Astrocyte of the spinal cord (primary cell): ENCODE data around the gene CPEB3.

Experiments used
- DNase-seq: peaks from one replicate; pipeline ENCODE4 v3.0.0; 2011; ENCODE audit warnings: low read depth, low spot score
- H3K4me3 ChIP-seq: 2 replicates; pipeline ENCODE4 v1.5.1; 2011; ENCODE audit warnings: low read depth, mild to moderate bottlenecking, low read length, moderate library complexity
- in situ Hi-C: cut with HindIII; loops from 2 replicates; pipeline ENCODE4 v1.10.0; 2017; ENCODE audit warnings: low sequenced_read_pairs
- TF ChIP-seq, protein P1 (sequence below): IDR thresholded peaks from 2 replicates; pipeline ENCODE4 v1.5.1; 2012; ENCODE audit warnings: low read depth, mild to moderate bottlenecking, low read length, inconsistent platforms

CPEB3 gene

DNA sequence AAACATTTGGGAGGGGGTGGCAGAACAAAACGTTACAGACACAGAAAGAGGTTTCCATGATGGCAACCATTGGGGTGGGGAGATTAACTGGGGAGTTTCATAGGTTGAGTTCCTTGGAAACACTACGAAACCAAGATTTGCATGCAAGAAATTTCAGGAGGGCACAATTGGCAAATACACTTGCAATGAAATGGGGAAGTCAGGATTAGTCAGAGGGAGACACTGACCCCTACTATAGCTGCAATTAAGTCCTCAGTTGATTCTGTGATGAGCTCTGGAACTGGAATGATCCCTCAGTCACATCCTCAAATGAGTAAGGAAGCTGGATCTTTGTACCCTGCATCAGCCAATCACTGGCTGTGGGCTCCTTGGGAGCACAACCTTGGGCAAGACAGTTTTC, 22.1 kb downstream of the CPEB3 start:
- H3K4me3 ChIP-seq: no peak overlapping the region
- in situ Hi-C loops: no loop called here
- TF ChIP-seq, protein P1, sequence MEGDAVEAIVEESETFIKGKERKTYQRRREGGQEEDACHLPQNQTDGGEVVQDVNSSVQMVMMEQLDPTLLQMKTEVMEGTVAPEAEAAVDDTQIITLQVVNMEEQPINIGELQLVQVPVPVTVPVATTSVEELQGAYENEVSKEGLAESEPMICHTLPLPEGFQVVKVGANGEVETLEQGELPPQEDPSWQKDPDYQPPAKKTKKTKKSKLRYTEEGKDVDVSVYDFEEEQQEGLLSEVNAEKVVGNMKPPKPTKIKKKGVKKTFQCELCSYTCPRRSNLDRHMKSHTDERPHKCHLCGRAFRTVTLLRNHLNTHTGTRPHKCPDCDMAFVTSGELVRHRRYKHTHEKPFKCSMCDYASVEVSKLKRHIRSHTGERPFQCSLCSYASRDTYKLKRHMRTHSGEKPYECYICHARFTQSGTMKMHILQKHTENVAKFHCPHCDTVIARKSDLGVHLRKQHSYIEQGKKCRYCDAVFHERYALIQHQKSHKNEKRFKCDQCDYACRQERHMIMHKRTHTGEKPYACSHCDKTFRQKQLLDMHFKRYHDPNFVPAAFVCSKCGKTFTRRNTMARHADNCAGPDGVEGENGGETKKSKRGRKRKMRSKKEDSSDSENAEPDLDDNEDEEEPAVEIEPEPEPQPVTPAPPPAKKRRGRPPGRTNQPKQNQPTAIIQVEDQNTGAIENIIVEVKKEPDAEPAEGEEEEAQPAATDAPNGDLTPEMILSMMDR: no peak
- no peak for DNase-seq

DNA sequence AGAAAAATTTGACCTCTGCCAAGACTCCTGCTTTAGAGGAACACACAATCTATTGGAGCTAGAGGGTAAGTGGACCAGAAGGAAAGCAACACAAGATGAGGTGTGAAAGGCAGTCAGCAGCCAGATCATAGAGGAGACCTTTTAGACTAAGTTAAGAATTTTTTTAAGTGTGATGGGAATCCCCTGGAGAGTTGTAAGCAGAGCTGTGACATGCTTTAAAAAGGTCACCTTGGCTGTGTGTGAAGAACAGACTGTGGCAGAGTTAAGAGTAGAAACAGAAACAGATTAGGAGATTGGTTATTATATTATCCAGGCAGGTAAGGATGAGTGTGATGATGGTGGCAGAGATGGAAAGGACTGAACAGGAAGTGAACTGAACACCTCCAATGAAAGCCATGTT, 23.5 kb downstream of the CPEB3 start:
- H3K4me3 ChIP-seq: no peak overlapping the region
- DNase-seq: no peak
- TF ChIP-seq, protein P1: no peak
- in situ Hi-C loops: no loop called here

DNA sequence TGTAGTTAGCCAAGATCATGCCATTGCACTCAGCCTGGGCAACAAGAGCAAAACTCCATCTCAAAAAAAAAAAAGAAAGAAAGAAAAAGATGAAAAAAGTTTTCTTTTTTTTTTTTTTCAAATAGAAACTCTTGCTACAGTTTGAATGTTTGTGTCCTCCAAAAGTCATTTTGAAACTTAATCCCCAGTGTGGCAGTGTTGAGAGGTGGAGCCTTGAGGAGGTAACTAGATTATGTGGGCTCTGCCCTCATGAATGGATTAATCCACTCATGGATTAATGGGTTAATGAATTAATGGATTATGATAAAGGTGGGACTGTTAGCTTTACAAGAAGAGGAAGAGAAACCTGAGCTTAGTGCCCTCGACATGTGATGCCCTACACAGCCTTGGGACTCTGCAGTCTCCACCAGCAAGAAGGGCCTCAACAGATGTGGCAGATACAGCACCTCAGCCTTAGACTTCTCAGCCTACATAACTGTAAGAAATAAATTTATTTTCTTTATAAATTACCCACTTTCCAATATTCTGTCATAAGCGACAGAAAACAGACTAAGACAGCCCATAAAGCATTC, 25.1 kb downstream of the CPEB3 start:
- in situ Hi-C loops: no loop called here
- TF ChIP-seq, protein P1: no peak
- H3K4me3 ChIP-seq: no peak overlapping the region
- no peak for DNase-seq

DNA sequence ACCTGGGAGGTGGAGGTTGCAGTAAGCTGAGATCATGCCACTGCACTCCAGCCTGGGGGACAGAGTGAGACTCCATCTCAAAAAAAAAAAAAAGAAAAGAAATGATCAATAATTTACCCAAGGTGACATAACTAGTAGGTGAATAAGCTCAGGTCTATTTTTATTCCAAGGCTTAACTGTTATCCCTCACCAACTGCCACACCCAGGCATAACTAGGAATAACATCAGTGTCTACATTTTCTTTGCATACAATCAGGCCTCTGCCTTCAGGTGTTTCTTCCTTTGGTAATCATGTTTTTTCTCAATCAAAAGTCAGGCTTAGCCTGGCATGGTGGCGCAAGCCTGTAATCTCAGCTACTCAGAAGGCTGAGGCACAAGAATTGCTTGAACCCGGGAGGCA, 26.6 kb downstream of the CPEB3 start:
- no peak for DNase-seq
- H3K4me3 ChIP-seq: no peak overlapping the region
- in situ Hi-C loops: no loop called here
- TF ChIP-seq, protein P1: no peak

DNA sequence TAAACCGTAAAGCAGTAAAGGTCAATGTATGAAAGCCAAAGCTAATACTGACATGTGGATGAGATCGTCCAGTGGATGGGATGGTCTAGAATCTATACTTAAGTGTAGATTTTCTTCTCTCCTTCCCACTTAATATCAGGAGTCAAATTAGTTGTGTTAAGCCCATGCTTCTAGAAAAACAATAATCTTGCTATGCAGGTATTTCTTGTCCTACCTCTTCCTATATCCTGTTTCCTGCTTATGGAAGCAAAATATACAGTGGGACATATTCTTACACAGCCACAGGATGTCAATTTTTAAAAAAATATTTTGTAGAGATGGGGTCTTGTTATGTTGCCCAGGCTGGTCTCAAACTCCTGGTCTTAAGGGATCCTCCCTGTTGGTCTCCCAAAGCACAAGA, 27.5 kb downstream of the CPEB3 start:
- TF ChIP-seq, protein P1: no peak
- DNase-seq: no peak
- in situ Hi-C loops: no loop called here
- H3K4me3 ChIP-seq: no peak overlapping the region

DNA sequence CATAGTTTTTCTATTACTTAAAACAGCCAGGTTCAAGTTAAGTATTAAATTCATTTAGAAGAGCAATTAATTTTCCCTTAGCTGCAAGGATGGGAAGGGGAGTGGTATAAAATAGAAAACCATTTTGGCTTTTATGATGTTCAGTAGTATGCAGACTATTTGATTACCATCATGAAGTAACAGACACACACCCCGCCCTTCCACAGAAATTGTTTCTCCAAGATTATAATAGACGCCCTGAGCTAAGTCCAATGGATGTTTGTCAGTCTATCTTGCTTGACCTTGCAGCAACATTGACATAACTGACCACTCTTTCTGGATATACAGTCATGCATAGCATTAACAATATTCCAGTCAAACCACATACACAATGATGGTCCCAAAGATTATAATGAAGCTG, 42.3 kb downstream of the CPEB3 start:
- H3K4me3 ChIP-seq: no peak overlapping the region
- in situ Hi-C loops: no loop called here
- DNase-seq: no peak
- TF ChIP-seq, protein P1: no peak

DNA sequence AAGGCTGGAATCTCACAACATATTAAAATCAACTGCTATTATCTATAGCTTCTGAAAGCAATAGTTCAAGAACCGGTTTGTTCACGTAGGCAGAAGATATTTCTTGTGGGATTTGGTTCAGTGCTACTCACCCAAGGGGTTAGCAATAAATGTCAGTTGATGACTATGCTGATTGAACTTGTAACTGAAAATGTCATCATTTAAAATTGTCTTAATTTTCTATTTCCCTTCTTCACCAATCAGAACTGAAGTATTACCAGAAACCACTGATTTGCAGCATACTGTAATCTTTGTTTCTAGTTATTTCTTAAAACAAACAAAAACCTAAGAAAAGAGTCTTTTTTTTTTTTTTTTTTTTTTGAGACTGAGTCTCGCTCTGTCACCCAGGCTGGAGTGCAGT, 46.1 kb downstream of the CPEB3 start:
- H3K4me3 ChIP-seq: no peak overlapping the region
- TF ChIP-seq, protein P1: no peak
- no peak for DNase-seq
- in situ Hi-C loops: no loop called here
